Astrocyte (in vitro differentiated cells and primary cell): ENCODE results near the gene PDAP1.

ENCODE experiments used
- CTCF ChIP-seq: IDR thresholded peaks from 2 replicates; pipeline ENCODE4 v1.5.1; 2011; ENCODE audit warnings: low read depth, mild to moderate bottlenecking, inconsistent platforms, low read length, moderate library complexity; ENCODE audit not compliant: insufficient read depth
- EZH2 ChIP-seq: IDR thresholded peaks from 2 replicates; pipeline ENCODE4 v1.6.1; 2012; ENCODE audit warnings: mild to moderate bottlenecking, low read length, inconsistent platforms; ENCODE audit not compliant: insufficient read depth

GRCh38 chr7:99379043-99379577, 29.3 kb downstream of the PDAP1 start:
- no peak for TF ChIP-seq CTCF
- TF ChIP-seq EZH2 = no peak
